K562 (cell line): ENCODE data around the gene FN3KRP. TPM values are rescaled to one million over a fixed set of nuclear protein-coding genes. Genes with fewer than 3 reads are reported as not detected.

Source experiments
- ATF1 ChIP-seq, 2 experiments: fragments of 450-650 bp in 1 of 2; IDR thresholded peaks; 2 replicates each; pipeline ENCODE4 v1.6.1; 2016; ENCODE audit warnings: missing compliant biosample characterization in 1 of 2, missing genetic modification characterization in 1 of 2
- FOSL1 ChIP-seq: fragments of 200-800 bp; sonication (Bioruptor generic); conservative IDR thresholded peaks from 2 replicates; pipeline ENCODE4 v1.6.1; 2016; ENCODE audit warnings: missing genetic modification characterization, missing compliant biosample characterization
- HDAC6 ChIP-seq: IDR thresholded peaks from 2 replicates; pipeline ENCODE4 v1.6.1; 2012; ENCODE audit warnings: low read depth, mild to moderate bottlenecking, control low read depth, inconsistent platforms, low read length, moderate library complexity
- ID3 ChIP-seq, 2 experiments: fragments of 250-450 bp in 1 of 2; fragments of 450-650 bp in 1 of 2; sonication (Bioruptor Pico) in 1 of 2; IDR thresholded peaks; 2 replicates each; pipeline versions ENCODE4 v1.6.1 to v1.8.0; 2016 to 2021; ENCODE audit warnings: mild to moderate bottlenecking in 2 of 2, moderate library complexity in 2 of 2, missing compliant biosample characterization in 1 of 2, missing genetic modification characterization in 1 of 2
- MBD1 ChIP-seq: fragments of 250-450 bp; sonication (Bioruptor Pico); IDR thresholded peaks from 2 replicates; pipeline ENCODE4 v1.8.0; 2022; ENCODE audit warnings: inconsistent platforms
- MED1 ChIP-seq: sonication (generic); formaldehyde crosslinking; IDR thresholded peaks from 2 replicates; pipeline ENCODE4 v1.8.1; 2023; ENCODE audit warnings: missing genetic modification reagents, borderline replicate concordance
- POLR3A ChIP-seq: IDR thresholded peaks from 2 replicates; pipeline ENCODE4 v1.6.1; 2011; ENCODE audit warnings: borderline replicate concordance, mild to moderate bottlenecking, moderate library complexity; ENCODE audit not compliant: insufficient read length, insufficient read depth; ENCODE audit errors: extremely low read depth
- RBBP5 ChIP-seq: fragments of 200-600 bp; sonication (generic); IDR thresholded peaks from 2 replicates; pipeline ENCODE4 v1.6.1; 2012; ENCODE audit warnings: borderline replicate concordance, mild to moderate bottlenecking, low read length, control low read depth, inconsistent platforms; ENCODE audit not compliant: insufficient read depth, poor library complexity, severe bottlenecking
- RFX1 ChIP-seq: fragments of 450-650 bp; IDR thresholded peaks from 2 replicates; pipeline ENCODE4 v1.6.1; 2016; ENCODE audit warnings: mild to moderate bottlenecking, moderate library complexity
- STAT5A ChIP-seq: IDR thresholded peaks from 2 replicates; pipeline ENCODE4 v1.6.1; 2012; ENCODE audit warnings: low read length, inconsistent platforms, borderline replicate concordance
- UBTF ChIP-seq, 2 experiments: IDR thresholded peaks; 2 replicates each; pipeline ENCODE4 v1.6.1; 2012; ENCODE audit warnings: improper control_type of control experiment in 2 of 2, low read depth in 2 of 2, low read length in 2 of 2, borderline replicate concordance in 1 of 2
- ZBTB33 ChIP-seq: sonication (generic); formaldehyde crosslinking; IDR thresholded peaks from 2 replicates; pipeline ENCODE4 v1.8.1; 2023; ENCODE audit warnings: mild to moderate bottlenecking, missing genetic modification reagents
- ZNF77 ChIP-seq: fragments of 250-450 bp; sonication (Bioruptor Pico); IDR thresholded peaks from 2 replicates; pipeline ENCODE4 v1.5.0; 2020
- polyA plus RNA-seq, 8 experiments: library from polyadenylated mRNA; depleted of rRNA in 4 of 8; stranded (reverse) in 5 of 8; unstranded in 3 of 8; fragments of >200 nt; fragmentation: Nextera tagmentation in 2 of 8; fragmentation: Illumina TruSeq in 1 of 8; extraction: Ambion mirVana in 2 of 8; extraction: Trizol in 1 of 8; gene quantifications; 2 replicates each; pipeline versions ENCODE4 v1.2.1 to v1.2.3, GENCODE V29; 2011 to 2014; ENCODE audit warnings: inconsistent platforms in 1 of 8, missing spikeins in 1 of 8
- total RNA-seq, 7 experiments: library from RNA; depleted of rRNA in 6 of 7; stranded (reverse); fragments of >200 nt in 6 of 7; fragmentation: Illumina TruSeq in 2 of 7; extraction: Trizol in 2 of 7; gene quantifications; 2 replicates each; pipeline versions ENCODE4 v1.2.1 to v1.2.3, GENCODE V29; 2011 to 2021; ENCODE audit warnings: low replicate concordance in 1 of 7

FN3KRP gene
- total and polyA plus RNA-seq, 9 of the 15 experiments (the other 6 are each of a cell fraction or from before 2014, with no cell fraction given) = 2.0 to 32.1 (median 24.9) TPM

- TF ChIP-seq RBBP5 (peak; percentile 76), ATF1 (CRISPR knock-in tag; IDR thresholded peaks at IDR 0.05) (0 out of 2 replicates have a peak, but pooled peaks have one; percentile 53), ATF1 (tag; IDR thresholded peaks at IDR 0.05) (peak; percentile 95), POLR3A (no peak), RFX1 (no peak), FOSL1 (tag) (0 out of 2 replicates have a peak, but pooled peaks have one; percentile 16), ZNF77 (CRISPR knock-in tag) (no peak), STAT5A (no peak), MED1 (CRISPR knock-in tag) (no peak), UBTF (IDR thresholded peaks at IDR 0.05; ENCODE audit: borderline replicate concordance in 1 of 2, low read depth in 2 of 2, low read length in 2 of 2) (peak; percentile 19 to 57; a peak in 2 of 4 replicates), ID3 (CRISPR knock-in tag; IDR thresholded peaks at IDR 0.05) (no peak), ID3 (tag; IDR thresholded peaks at IDR 0.05) (peak; percentile 64; the same call in 1 of the 2 replicates), ZBTB33 (CRISPR knock-in tag) (peak; percentile 27; the same call in 1 of the 2 replicates), HDAC6 (no peak), MBD1 (CRISPR knock-in tag) (peak; percentile 92)
Observed at GRCh38 chr17:82734987-82735866, 18.7 kb downstream of the FN3KRP start, which contains the start of gene FN3K (continued).
